GM10266 (cell line): ENCODE data around the gene ETHE1.

Experiments used
- DNase-seq: peaks from one replicate; pipeline ENCODE4 v3.0.0; 2012; ENCODE audit errors: extremely low spot score
- TF ChIP-seq, protein P1 (sequence below): IDR thresholded peaks from 2 replicates; pipeline ENCODE4 v1.5.1; 2012; ENCODE audit warnings: mild to moderate bottlenecking, low read depth; ENCODE audit not compliant: control insufficient read depth, insufficient read depth; ENCODE audit errors: missing control alignments

Gene ETHE1, protein sequence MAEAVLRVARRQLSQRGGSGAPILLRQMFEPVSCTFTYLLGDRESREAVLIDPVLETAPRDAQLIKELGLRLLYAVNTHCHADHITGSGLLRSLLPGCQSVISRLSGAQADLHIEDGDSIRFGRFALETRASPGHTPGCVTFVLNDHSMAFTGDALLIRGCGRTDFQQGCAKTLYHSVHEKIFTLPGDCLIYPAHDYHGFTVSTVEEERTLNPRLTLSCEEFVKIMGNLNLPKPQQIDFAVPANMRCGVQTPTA

DNA sequence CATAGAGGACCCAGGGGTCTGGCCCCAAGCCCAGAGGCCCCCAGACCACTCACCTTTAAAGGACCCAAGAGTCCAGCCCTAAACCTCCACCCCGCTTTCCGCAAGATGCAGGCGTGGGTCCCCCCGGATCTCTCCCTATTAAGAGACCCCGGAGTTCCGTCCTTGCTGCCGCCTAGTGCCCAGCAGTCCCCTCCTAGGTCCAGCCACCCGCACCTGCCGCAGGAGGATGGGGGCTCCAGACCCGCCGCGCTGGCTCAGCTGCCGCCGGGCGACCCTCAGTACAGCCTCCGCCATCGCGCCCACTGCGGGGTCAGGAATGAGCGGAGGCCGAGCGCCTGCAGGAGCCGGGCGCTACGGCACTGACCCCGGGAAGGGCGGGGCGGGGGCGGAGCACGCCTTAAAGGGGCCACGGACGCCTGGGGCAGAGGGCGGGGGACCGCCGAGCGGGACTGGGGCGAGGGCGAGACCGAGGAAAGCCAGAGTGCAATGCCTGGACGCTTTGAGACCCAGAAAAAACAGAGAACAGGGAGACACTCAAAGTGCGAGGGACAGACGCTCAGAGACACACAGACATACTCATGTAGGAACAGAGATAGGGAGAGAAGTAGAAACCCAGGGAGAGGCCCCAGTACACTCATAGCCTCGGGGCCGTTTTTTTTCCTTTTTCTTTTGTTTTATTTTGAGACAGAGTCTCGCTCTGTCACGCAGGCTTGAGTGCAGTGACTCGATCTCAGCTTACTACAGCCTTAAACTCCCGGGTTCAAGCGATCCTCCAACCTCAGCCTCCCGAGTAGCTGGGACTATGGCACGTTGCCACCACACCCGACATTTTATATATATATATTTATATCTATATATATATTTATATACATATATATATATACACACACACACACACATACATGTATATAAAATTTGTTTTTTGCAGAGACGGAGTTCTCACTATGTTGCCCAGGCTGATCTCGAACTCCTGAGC is at the start of gene ETHE1:
TSS of gene ETHE1 (minus strand) at position 318 of the 976 bp plus-strand sequence. CDS start at position 294, 24 bp downstream.
- TF ChIP-seq, protein P1, sequence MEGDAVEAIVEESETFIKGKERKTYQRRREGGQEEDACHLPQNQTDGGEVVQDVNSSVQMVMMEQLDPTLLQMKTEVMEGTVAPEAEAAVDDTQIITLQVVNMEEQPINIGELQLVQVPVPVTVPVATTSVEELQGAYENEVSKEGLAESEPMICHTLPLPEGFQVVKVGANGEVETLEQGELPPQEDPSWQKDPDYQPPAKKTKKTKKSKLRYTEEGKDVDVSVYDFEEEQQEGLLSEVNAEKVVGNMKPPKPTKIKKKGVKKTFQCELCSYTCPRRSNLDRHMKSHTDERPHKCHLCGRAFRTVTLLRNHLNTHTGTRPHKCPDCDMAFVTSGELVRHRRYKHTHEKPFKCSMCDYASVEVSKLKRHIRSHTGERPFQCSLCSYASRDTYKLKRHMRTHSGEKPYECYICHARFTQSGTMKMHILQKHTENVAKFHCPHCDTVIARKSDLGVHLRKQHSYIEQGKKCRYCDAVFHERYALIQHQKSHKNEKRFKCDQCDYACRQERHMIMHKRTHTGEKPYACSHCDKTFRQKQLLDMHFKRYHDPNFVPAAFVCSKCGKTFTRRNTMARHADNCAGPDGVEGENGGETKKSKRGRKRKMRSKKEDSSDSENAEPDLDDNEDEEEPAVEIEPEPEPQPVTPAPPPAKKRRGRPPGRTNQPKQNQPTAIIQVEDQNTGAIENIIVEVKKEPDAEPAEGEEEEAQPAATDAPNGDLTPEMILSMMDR, result no peak
- DNase-seq, result peak; percentile 86

DNA sequence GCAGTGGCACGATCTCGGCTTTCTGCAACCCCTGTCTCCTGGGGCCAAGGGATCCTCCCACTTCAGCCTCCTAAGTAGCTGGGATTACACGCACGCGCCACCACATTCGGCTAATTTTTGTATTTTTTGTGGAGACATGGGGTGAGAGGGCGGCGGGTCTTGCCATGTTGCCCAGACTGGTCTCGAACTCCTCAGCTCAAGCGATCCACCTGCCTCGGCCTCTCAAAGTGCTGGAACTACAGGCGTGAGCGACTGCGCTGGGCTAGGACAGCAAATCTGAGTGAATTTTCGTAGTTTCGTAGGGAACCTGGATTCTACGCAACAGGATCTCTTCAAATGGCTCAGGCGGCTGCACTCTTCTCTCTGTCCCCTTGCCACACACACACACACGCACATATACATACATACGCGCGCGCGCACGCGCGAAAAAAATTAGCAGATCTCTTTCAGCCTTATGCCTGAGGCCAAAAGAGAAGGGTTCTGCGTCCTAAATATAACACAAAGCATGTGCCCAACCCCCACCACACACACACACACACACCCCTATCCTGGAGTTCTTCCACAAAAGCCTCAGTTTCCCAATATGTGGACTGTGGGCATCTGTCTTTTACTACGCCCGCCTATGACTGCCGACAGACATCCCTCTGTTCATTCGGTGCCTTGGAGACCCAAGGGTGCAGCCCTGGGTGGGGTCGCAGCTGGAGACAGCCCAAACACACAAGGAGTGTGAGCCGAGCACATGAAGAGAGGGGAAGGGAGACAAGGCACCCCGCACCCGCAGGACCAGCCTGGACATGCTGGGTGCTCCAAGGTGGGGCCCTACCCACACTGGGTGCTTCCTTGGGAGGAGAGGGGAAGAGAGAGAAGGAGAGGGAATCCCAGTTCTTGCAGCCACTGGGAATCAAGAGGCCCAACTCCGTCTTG is 49.2 kb upstream of the ETHE1 start:
- TF ChIP-seq, protein P1, result no peak
- DNase-seq, result no peak

- TF ChIP-seq, protein P1, result no peak
- DNase-seq, result peak; percentile 96
These were observed 48.4 kb upstream of the ETHE1 start, which contains the start of the genes PINLYP and XRCC1 for GRCh38 chr19:43575156-43575950. Gene PINLYP, plus strand, starts transcription at chr19:43575801. Its CDS starts 1,391 bp downstream, at chr19:43577192. Gene XRCC1, minus strand, starts transcription at chr19:43575527. Its CDS starts 69 bp downstream, at chr19:43575458.

DNA sequence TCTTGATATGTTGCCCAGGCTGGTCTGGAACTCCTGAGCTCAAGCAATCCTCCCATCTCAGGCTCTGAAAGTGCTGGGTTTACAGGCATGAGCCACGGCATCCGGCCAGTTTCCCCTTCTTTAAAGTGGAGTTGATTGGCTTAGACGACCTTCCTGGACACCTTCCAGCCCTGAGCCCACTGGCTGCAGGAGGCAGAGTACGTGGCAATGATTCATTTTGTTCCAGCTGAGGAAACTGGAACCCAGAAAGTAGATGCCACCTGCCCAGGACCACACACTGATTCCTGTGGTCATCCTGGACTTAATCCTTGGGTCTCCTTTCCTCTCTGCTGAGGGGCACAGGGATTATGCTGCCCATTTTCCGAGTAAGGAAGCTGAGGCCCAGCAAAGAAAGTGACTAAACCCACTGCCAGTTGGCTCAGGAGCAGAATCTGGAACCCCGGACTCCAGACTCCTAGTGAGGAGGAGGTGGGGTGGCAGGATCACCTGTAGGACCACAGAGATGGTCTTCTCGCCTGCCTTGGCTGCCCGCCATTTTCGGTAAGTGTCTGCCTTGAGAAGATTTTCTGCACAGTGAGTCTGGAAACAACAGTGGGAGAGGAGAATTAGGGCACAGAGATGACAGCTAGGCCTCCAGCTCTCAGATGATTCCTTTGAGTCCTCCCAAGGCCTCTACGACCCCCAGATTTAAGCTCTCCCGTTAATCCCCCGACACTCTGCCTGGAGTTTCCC is 47.6 kb upstream of the ETHE1 start:
- TF ChIP-seq, protein P1, result no peak
- DNase-seq, result no peak

- no peak for DNase-seq
These were observed 45.2 kb upstream of the ETHE1 start for GRCh38 chr19:43572171-43572588.

More at GRCh38 chr19:43572171-43572588, 45.2 kb upstream of the ETHE1 start:
- TF ChIP-seq, protein P1, result no peak
